Ectodermal cell (in vitro differentiated cells): ENCODE results near the gene MADD.

ENCODE experiments used
- H3K27ac ChIP-seq: 2 replicates; pipeline ENCODE4 v1.7.0; 2013; ENCODE audit warnings: mild to moderate bottlenecking, low read depth, low read length; ENCODE audit not compliant: insufficient read depth, poor library complexity, severe bottlenecking
- H3K27me3 ChIP-seq: 2 replicates; pipeline ENCODE4 v1.7.0; 2013; ENCODE audit warnings: mild to moderate bottlenecking, low read length; ENCODE audit not compliant: insufficient read depth, control insufficient read depth, poor library complexity, severe bottlenecking
- H3K36me3 ChIP-seq: one replicate; pipeline ENCODE4 v1.7.0; 2013; ENCODE audit warnings: low read length; ENCODE audit not compliant: control insufficient read depth, insufficient read depth
- H3K4me1 ChIP-seq: one replicate; pipeline ENCODE4 v1.7.0; 2013; ENCODE audit warnings: low read length; ENCODE audit not compliant: control insufficient read depth, insufficient read depth
- H3K4me3 ChIP-seq: 2 replicates; pipeline ENCODE4 v1.7.0; 2013; ENCODE audit warnings: low read depth, low read length, control low read depth; ENCODE audit not compliant: insufficient read depth
- H3K9me3 ChIP-seq: 2 replicates; pipeline ENCODE4 v1.7.0; 2013; ENCODE audit warnings: mild to moderate bottlenecking, low read length, moderate library complexity; ENCODE audit not compliant: control insufficient read depth
- WGBS, 2 experiments: methylation state at CpG; one replicate each; pipeline ENCODE4 v1.1.7; 2013; ENCODE audit warnings: missing lambda C conversion rate in 2 of 2; 5-methylcytosine and 5-hydroxymethylcytosine counted together

Gene MADD

DNA sequence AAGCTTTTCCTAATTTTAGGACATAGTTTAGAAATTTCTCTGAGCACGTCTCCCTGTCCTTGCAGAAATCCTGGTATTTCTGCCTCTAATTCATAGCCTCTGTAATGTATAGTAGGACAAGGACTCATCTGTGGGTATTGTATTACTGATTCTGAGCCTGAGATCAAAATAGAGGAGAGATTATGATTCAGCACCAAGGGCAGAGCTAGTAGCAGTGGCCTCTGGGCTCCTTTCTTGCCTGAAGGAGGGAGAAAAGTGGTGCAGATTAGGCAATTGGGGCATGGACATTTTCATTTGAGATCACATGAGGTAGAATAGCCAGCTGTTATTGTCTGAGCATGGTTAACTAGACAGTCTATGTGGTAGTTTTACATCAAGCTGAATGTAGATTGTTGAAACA, 2.8 kb downstream of the MADD start:
- H3K36me3 ChIP-seq = peaks cover 17% of the 10 kb centered on the region
- H3K9me3 ChIP-seq = no peaks in the 10 kb centered on the region
- no peak overlapping the region for H3K4me3 ChIP-seq
- H3K27me3 ChIP-seq = no peaks in the 10 kb centered on the region
- H3K27ac ChIP-seq = no peak overlapping the region
- H3K4me1 ChIP-seq = peaks cover 17% of the 10 kb centered on the region
- WGBS, 2 experiments = 0% methylated on average over 1 of the region's 1 CpG

DNA sequence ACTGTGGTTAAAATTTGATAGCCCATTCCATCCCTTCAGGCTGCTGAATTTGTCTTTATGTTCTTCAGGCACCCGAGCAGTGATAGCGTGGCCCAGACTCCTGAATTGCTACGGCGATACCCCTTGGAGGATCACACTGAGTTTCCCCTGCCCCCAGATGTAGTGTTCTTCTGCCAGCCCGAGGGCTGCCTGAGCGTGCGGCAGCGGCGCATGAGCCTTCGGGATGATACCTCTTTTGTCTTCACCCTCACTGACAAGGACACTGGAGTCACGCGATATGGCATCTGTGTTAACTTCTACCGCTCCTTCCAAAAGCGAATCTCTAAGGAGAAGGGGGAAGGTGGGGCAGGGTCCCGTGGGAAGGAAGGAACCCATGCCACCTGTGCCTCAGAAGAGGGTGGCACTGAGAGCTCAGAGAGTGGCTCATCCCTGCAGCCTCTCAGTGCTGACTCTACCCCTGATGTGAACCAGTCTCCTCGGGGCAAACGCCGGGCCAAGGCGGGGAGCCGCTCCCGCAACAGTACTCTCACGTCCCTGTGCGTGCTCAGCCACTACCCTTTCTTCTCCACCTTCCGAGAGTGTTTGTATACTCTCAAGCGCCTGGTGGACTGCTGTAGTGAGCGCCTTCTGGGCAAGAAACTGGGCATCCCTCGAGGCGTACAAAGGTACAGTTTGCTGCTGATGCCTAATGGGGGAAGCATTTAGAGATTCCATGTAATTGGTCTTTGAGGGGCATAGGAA, 4.7 kb downstream of the MADD start:
- H3K27me3 ChIP-seq = no peaks in the 10 kb centered on the region
- no peak overlapping the region for H3K27ac ChIP-seq
- no peak overlapping the region for H3K4me3 ChIP-seq
- peaks cover 17% of the 10 kb centered on the region for H3K36me3 ChIP-seq
- 96 to 97% methylated on average over 28 of the region's 28 CpGs for WGBS, 2 experiments
- peaks cover 8% of the 10 kb centered on the region for H3K4me1 ChIP-seq
- H3K9me3 ChIP-seq = no peaks in the 10 kb centered on the region

DNA sequence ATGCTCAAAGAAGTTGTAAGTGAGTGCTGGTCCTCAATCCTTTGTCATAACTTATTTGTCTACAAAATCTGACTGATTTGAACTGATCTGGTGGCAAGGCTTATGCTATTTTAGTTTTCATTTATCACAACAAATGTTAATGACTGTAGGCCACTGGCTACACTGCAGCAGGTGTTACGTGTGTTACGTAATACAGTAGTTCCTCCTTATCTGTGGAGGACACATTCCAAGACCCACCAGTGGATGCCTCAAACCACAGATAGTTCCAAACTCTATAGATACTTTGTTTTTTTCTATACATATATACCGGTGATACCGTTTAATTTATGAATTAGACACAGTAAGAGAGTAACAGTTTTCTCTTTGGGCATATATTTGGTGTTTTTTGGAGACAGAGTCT, 7.0 kb downstream of the MADD start:
- no peaks in the 10 kb centered on the region for H3K27me3 ChIP-seq
- H3K4me1 ChIP-seq = no peaks in the 10 kb centered on the region
- peaks cover 17% of the 10 kb centered on the region for H3K36me3 ChIP-seq
- WGBS, 2 experiments = 97 to 100% methylated on average over 4 of the region's 4 CpGs
- no peak overlapping the region for H3K4me3 ChIP-seq
- no peaks in the 10 kb centered on the region for H3K9me3 ChIP-seq
- H3K27ac ChIP-seq = no peak overlapping the region

DNA sequence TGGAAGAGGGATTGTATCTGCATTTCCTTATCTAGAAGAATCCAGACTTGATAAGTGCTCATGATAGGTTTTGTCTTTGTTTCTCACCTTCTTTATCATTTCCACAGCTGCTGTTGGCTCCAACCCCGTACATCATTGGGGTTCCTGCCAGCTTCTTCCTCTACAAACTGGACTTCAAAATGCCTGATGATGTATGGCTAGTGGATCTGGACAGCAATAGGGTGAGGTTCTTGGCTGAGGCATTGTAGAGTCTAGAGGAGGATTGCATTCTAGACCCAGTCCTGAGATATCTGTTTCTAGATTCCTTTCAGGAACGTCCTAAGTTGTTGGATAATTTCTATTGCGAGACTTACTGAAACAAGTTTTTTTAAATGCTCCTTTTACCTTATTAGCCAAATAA, 8.1 kb downstream of the MADD start:
- Histone ChIP-seq H3K4me3 (no peak overlapping the region), H3K27me3 (no peaks in the 10 kb centered on the region), H3K36me3 (peaks cover 24% of the 10 kb centered on the region), H3K9me3 (no peaks in the 10 kb centered on the region), H3K4me1 (no peaks in the 10 kb centered on the region), H3K27ac (no peak overlapping the region)
- 91 to 96% methylated on average over 3 of the region's 3 CpGs for WGBS, 2 experiments

DNA sequence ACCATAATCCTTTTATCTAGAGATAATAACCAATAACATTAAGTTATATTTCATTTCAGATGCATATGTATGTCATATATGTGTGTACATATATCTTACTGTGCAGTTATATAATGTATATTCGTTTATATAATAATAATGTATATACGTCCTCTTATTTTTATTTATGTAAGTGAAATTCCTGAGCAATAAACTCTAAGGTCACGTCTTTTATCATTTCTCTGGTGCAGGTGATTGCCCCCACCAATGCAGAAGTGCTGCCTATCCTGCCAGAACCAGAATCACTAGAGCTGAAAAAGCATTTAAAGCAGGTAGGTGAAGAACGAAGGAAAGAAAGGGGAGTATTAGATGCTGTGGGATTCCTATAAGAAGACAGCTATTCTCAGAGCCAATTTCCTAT, 8.8 kb downstream of the MADD start:
- 90 to 99% methylated on average over 2 to 3 of the region's 4 CpGs for WGBS, 2 experiments

DNA sequence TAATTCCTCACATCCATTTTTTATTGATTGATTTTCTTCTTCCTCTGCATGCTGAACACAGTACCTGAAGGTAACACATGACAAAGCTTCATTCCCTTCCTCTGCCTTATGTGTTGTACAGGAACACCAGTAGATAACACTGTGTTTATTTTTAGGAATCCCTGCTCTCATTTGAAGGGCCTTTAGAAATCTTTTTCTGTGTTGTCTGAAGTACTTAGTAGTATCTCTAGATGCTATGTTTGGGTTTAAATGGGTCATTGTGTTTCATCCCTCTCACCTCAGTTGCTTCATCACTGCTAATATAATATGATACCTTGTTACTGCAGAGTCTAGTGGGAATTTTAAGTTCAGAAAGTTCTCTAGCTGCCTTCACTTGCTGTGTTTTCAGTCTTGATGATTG, 10.2 kb downstream of the MADD start:
- Histone ChIP-seq H3K27ac (no peak overlapping the region), H3K36me3 (peaks cover 35% of the 10 kb centered on the region)

More for the DNA sequence above, 8.8 kb downstream of the MADD start:
- no peak overlapping the region for H3K4me3 ChIP-seq
- H3K9me3 ChIP-seq = no peaks in the 10 kb centered on the region
- H3K4me1 ChIP-seq = no peaks in the 10 kb centered on the region
- H3K27ac ChIP-seq = no peak overlapping the region
- H3K27me3 ChIP-seq = no peaks in the 10 kb centered on the region
- H3K36me3 ChIP-seq = peaks cover 24% of the 10 kb centered on the region

DNA sequence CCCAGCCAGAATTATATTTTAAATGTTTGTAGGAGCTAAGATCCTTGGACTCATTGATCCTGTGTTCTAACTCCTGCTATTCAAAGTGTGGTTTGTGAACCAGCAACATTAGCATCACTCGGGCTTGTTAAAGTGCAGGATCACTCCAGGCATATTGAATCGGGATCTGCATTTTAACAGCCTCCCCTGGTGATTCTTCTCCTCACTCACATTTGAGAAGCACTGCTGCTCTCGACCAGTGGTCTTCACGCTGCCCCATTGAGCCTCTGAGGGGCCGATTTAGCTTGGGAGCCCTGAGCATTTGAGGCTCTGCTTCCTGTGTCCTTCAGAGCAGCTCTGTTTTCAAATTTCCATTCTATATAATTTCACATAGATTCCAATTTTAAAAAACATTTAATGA, 10.9 kb downstream of the MADD start:
- Histone ChIP-seq H3K27me3 (no peaks in the 10 kb centered on the region), H3K27ac (no peak overlapping the region), H3K4me3 (no peak overlapping the region), H3K36me3 (peaks cover 35% of the 10 kb centered on the region), H3K9me3 (no peaks in the 10 kb centered on the region), H3K4me1 (no peaks in the 10 kb centered on the region)
- 36 to 45% methylated on average over 5 of the region's 5 CpGs for WGBS, 2 experiments

More for the DNA sequence above, 10.2 kb downstream of the MADD start:
- no peaks in the 10 kb centered on the region for H3K9me3 ChIP-seq
- H3K27me3 ChIP-seq = no peaks in the 10 kb centered on the region
- H3K4me3 ChIP-seq = no peak overlapping the region
- no peaks in the 10 kb centered on the region for H3K4me1 ChIP-seq

DNA sequence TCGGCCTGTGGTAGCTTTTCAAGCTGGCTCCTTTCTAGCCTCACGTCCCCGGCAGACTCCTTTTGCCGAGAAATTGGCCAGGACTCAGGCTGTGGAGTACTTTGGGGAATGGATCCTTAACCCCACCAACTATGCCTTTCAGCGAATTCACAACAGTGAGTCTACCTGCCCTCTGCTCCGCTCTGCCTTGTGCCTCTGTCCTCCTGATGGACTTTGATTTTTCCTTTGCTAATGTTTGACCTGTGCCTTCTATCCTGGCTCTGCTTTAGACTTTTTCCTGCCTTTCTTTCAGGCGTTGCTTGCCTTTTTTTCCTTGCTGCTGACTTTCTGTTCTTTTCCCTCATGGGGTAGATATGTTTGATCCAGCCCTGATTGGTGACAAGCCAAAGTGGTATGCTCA, 12.5 kb downstream of the MADD start:
- Histone ChIP-seq H3K36me3 (peaks cover 23% of the 10 kb centered on the region), H3K4me3 (no peak overlapping the region), H3K4me1 (no peaks in the 10 kb centered on the region), H3K9me3 (no peaks in the 10 kb centered on the region), H3K27me3 (no peaks in the 10 kb centered on the region), H3K27ac (no peak overlapping the region)
- WGBS, 2 experiments = 94% methylated on average over 7 of the region's 7 CpGs

DNA sequence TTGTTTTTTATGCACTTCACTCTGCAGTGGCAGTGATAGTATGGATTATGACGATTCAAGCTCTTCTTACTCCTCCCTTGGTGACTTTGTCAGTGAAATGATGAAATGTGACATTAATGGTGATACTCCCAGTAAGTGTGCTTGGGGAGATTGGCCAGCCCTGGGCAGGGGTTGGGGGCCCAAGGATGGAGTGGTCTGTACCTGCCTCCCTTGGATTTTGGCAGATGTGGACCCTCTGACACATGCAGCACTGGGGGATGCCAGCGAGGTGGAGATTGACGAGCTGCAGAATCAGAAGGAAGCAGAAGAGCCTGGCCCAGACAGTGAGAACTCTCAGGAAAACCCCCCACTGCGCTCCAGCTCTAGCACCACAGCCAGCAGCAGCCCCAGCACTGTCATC, 14.2 kb downstream of the MADD start:
- peaks cover 23% of the 10 kb centered on the region for H3K36me3 ChIP-seq
- H3K27me3 ChIP-seq = no peaks in the 10 kb centered on the region
- no peak overlapping the region for H3K4me3 ChIP-seq
- H3K4me1 ChIP-seq = no peaks in the 10 kb centered on the region
- WGBS, 2 experiments = 95% methylated on average over 4 of the region's 4 CpGs
- H3K27ac ChIP-seq = no peak overlapping the region
- H3K9me3 ChIP-seq = no peaks in the 10 kb centered on the region

DNA sequence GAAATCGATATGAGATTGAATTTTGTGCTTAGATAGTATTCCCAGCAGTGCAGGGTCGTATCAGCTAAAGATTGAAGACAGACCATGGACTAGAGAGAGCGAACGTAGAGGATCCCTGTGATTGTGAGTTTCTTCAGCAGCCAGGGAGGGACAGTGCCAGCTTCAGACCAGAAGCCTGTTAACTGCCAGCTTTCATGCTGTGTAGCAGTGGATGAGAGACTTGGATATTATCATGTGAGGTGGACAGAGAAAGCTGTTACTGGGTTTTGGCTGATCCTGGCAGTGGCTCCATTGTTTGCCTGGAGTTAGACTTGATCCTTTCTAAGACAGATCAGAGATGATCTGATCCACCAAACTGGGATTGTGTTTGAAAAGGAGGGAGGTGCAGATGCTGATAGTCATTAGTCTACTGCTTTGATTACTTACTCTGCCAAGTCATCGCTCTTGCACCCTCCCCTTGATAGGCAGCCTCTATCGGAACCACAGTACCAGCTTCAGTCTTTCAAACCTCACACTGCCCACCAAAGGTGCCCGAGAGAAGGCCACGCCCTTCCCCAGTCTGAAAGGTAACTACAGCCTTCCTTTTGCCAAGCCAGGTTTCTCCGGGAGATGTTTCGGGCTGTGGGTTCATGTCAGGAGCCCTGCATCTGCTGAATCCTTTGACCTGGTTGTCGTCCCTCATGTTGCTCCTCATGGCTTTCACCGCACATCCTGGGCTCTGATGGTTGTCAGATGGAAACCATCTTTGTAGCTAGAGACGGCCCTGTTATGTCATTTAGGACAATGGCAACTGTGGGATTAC, 16.2 kb downstream of the MADD start:
- 93 to 95% methylated on average over 13 of the region's 13 CpGs for WGBS, 2 experiments
- H3K27ac ChIP-seq = no peak overlapping the region
- no peak overlapping the region for H3K4me3 ChIP-seq
- H3K36me3 ChIP-seq = peaks cover 26% of the 10 kb centered on the region
- H3K27me3 ChIP-seq = no peaks in the 10 kb centered on the region
- H3K9me3 ChIP-seq = no peaks in the 10 kb centered on the region
- no peaks in the 10 kb centered on the region for H3K4me1 ChIP-seq
